Measurements from ENCODE around the gene GRB7. TPM values are rescaled to one million over a fixed set of nuclear protein-coding genes. Genes with fewer than 3 reads are reported as not detected.

The GRB7 gene
- total RNA-seq, 4 donors from 2014 or later: 49.4 to 114 (median 72.4) TPM

DNA sequence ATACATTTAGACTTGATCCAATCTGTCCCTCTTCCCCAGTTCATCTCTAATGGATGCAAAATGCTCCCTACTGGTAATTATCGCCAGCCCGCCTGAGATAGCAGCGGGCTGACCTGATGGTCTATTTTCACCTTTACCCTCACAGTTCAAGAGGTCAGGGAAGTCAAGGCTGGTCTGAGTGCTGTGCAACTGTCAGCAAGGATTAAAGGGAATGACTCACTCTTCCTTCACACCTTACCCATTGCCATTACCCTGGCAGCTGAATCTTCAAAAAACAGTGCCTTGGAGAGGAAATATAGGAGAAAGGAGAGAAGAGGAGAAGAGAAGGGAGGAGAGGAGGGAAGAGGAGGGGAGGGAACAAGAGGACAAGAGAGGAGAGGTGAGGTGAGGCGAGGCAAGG, 36.3 kb downstream of the GRB7 start:
- H3K9me3 ChIP-seq: no peaks in the 10 kb centered on the region
- 82% methylated on average over 4 of the region's 4 CpGs for WGBS
- H3K27me3 ChIP-seq: peaks cover 9% of the 10 kb centered on the region
- no peak overlapping the region for H3K4me3 ChIP-seq
- H3K27ac ChIP-seq: no peak overlapping the region
- peaks cover 7% of the 10 kb centered on the region for H3K4me1 ChIP-seq
- TF ChIP-seq EP300 (IDR thresholded peaks at IDR 0.05) (no peak), POLR2A (IDR thresholded peaks at IDR 0.05) (no peak), POLR2AphosphoS5 (IDR thresholded peaks at IDR 0.05) (no peak)
- TF ChIP-seq, protein P1, sequence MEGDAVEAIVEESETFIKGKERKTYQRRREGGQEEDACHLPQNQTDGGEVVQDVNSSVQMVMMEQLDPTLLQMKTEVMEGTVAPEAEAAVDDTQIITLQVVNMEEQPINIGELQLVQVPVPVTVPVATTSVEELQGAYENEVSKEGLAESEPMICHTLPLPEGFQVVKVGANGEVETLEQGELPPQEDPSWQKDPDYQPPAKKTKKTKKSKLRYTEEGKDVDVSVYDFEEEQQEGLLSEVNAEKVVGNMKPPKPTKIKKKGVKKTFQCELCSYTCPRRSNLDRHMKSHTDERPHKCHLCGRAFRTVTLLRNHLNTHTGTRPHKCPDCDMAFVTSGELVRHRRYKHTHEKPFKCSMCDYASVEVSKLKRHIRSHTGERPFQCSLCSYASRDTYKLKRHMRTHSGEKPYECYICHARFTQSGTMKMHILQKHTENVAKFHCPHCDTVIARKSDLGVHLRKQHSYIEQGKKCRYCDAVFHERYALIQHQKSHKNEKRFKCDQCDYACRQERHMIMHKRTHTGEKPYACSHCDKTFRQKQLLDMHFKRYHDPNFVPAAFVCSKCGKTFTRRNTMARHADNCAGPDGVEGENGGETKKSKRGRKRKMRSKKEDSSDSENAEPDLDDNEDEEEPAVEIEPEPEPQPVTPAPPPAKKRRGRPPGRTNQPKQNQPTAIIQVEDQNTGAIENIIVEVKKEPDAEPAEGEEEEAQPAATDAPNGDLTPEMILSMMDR (IDR thresholded peaks at IDR 0.05): no peak
- no peaks in the 10 kb centered on the region for H3K36me3 ChIP-seq
- DNase-seq (ENCODE audit: low spot score in 2 of 2): no peak

DNA sequence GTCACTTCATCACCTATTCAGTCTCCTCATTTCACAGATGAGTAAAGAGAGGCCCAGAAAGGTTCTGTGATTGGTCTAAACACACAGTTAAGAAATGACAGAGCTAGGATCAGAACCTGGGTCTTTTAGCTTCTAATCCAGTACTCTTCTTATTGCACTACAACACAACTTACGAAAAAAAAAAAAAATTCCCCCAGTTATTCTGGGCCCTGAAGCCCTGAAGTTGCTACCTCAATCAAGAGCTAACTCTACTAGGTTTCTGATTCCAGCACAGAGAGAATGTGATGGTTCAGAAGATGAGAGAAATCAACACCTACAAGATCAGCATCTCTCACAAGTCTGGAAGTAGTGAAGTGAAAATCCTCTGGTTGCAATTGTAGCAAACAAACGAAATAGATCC, 37.3 kb downstream of the GRB7 start:
- 91% methylated on average over 2 of the region's 2 CpGs for WGBS
- H3K4me3 ChIP-seq: no peak overlapping the region
- no peaks in the 10 kb centered on the region for H3K4me1 ChIP-seq
- peaks cover 12% of the 10 kb centered on the region for H3K27me3 ChIP-seq
- no peaks in the 10 kb centered on the region for H3K36me3 ChIP-seq
- H3K9me3 ChIP-seq: no peaks in the 10 kb centered on the region
- DNase-seq (ENCODE audit: low spot score in 2 of 2): no peak
- H3K27ac ChIP-seq: no peak overlapping the region
- TF ChIP-seq POLR2A (IDR thresholded peaks at IDR 0.05) (no peak), EP300 (IDR thresholded peaks at IDR 0.05) (no peak), POLR2AphosphoS5 (IDR thresholded peaks at IDR 0.05) (no peak)
- TF ChIP-seq, protein P1 (IDR thresholded peaks at IDR 0.05): no peak

DNA sequence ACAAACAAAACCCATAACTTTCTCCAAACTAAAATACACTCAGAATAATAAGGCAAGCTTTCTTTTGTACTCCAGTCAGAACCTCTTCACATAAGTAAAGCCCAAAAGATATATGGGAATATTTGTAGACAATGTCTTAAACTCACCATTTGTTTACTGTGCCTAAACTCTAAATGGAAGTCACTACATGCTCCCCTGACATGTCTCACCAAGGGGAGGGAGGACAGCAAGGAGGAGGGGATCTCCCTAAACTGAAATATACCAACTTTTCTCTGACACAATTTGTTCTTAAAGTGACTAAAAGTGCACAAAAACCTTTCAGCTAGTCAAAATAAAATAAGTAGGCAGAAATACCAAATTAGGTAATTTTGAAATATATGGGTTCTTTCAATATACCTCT, 38.5 kb downstream of the GRB7 start:
- Histone ChIP-seq H3K9me3 (no peaks in the 10 kb centered on the region), H3K4me1 (peaks cover 5% of the 10 kb centered on the region), H3K36me3 (no peaks in the 10 kb centered on the region), H3K4me3 (no peak overlapping the region), H3K27me3 (peaks cover 16% of the 10 kb centered on the region), H3K27ac (no peak overlapping the region)
- DNase-seq (ENCODE audit: low spot score in 2 of 2): no peak
- TF ChIP-seq POLR2A (IDR thresholded peaks at IDR 0.05): no peak
- no peak for TF ChIP-seq POLR2AphosphoS5 (IDR thresholded peaks at IDR 0.05)
- TF ChIP-seq EP300 (IDR thresholded peaks at IDR 0.05): no peak
- TF ChIP-seq, protein P1 (IDR thresholded peaks at IDR 0.05): no peak

DNA sequence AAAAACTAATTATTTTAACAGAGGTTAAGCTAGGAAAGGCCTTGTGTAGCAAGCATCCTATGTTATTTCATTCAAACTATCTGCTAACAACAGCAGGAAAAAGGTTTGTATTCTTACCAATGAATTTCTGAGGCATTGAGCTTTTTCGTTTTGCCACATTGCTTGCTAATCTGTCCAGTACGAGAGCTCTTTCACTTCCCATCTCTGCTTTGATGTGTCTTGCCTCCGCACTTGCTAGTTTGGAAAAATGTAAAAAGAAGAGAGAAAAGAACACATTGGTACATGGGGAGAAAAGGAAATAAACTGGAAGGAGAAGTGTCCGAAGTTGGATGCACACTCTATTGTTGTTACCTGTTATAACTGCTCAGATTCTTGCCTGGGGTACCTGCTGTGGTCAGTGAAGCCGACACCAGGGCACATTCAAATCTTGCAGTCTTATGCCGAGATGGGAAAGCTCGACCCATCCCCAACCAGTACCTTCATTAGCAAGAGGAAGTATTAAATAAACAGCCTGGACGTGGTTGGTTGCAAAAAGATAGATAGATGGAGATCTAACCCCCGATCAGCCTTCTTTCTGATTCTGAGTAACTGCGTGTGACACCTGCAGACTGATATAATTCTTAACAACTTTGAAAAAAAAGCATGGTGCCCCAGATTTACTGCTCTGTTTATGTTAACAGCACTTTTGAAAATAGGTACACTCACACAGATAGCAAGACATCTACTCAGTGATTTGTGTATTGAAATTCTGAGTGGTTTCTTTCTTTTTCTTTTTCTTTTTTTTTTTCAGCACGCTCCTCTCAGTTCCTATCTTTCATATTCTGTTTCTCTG, 40.0 kb downstream of the GRB7 start:
- no peak for TF ChIP-seq EP300 (IDR thresholded peaks at IDR 0.05)
- no peak for TF ChIP-seq POLR2A (IDR thresholded peaks at IDR 0.05)
- no peak for TF ChIP-seq POLR2AphosphoS5 (IDR thresholded peaks at IDR 0.05)
- TF ChIP-seq, protein P1 (IDR thresholded peaks at IDR 0.05): no peak
- Histone ChIP-seq H3K27me3 (peaks cover 16% of the 10 kb centered on the region), H3K9me3 (no peaks in the 10 kb centered on the region), H3K27ac (no peak overlapping the region), H3K4me1 (peaks cover 15% of the 10 kb centered on the region), H3K36me3 (no peaks in the 10 kb centered on the region), H3K4me3 (no peak overlapping the region)
- 66% methylated on average over 11 of the region's 11 CpGs for WGBS
- no peak for DNase-seq (ENCODE audit: low spot score in 2 of 2)

GRCh38 chr17:39781031-39781860, 43.5 kb downstream of the GRB7 start:
- WGBS: 54% methylated on average over 6 of the region's 6 CpGs

More at GRCh38 chr17:39781031-39781860, 43.5 kb downstream of the GRB7 start:
- Histone ChIP-seq H3K4me3 (no peak overlapping the region), H3K27me3 (peaks cover 8% of the 10 kb centered on the region), H3K36me3 (no peaks in the 10 kb centered on the region), H3K4me1 (peaks cover 15% of the 10 kb centered on the region), H3K27ac (no peak overlapping the region), H3K9me3 (no peaks in the 10 kb centered on the region)
- no peak for TF ChIP-seq POLR2A (IDR thresholded peaks at IDR 0.05)
- no peak for TF ChIP-seq EP300 (IDR thresholded peaks at IDR 0.05)
- TF ChIP-seq, protein P1 (IDR thresholded peaks at IDR 0.05): no peak
- no peak for TF ChIP-seq POLR2AphosphoS5 (IDR thresholded peaks at IDR 0.05)
- DNase-seq (ENCODE audit: low spot score in 2 of 2): no peak
